GM23338 (cell line): ENCODE data around the gene NRP2.

Source experiments
- CTCF ChIP-seq, 2 experiments: fragments of 200-600 bp in 1 of 2; sonication (generic) in 1 of 2; conservative IDR thresholded peaks; 2 replicates each; pipeline versions ENCODE4 v1.5.1 to v1.6.1; 2016 to 2017; ENCODE audit warnings: antibody characterized with exemption in 2 of 2, low read depth in 2 of 2, mild to moderate bottlenecking in 2 of 2, moderate library complexity in 1 of 2
- EZH2 ChIP-seq: fragments of 200-600 bp; sonication (generic); IDR thresholded peaks from one replicate; pipeline ENCODE4 v1.8.0; 2017; ENCODE audit warnings: antibody characterized with exemption, mild to moderate bottlenecking, low read depth; ENCODE audit not compliant: unreplicated experiment
- EZH2phosphoT487 ChIP-seq: fragments of 200-600 bp; sonication (generic); IDR thresholded peaks from one replicate; pipeline ENCODE4 v1.8.1; 2018; ENCODE audit warnings: antibody characterized with exemption; ENCODE audit not compliant: unreplicated experiment
- POLR2AphosphoS5 ChIP-seq: IDR thresholded peaks from 2 replicates; pipeline ENCODE4 v1.6.1; 2016; ENCODE audit warnings: antibody characterized with exemption, low read depth

- no peak for TF ChIP-seq CTCF (conservative IDR thresholded peaks at IDR 0.05; ENCODE audit: low read depth in 2 of 2)
- TF ChIP-seq EZH2, result no peak
- no peak for TF ChIP-seq EZH2phosphoT487
- no peak for TF ChIP-seq POLR2AphosphoS5
Measured at GRCh38 chr2:205845446-205845845, 163.1 kb downstream of the NRP2 start.
